WTC11 (cell line): ENCODE results near the gene PGP. TPM values are rescaled to one million over a fixed set of nuclear protein-coding genes. Genes with fewer than 3 reads are reported as not detected.

Experiments used
- ATAC-seq: fragments of 200-7000 bp; cut with Tn5 transposase; 2 replicates; pipeline ENCODE4 v1.10.0; 2021; ENCODE audit warnings: mild to moderate bottlenecking, moderate library complexity
- CTCF ChIA-PET: fragments of 300-600 bp; sonication (Branson Sonifier 250); formaldehyde crosslinking; loops from one replicate; lab custom pipeline; 2021; ENCODE audit warnings: antibody characterized with exemption; lab: Charles Lee
- POLR2A ChIA-PET: fragments of 350-600 bp; sonication (Branson Sonifier 250); formaldehyde crosslinking; loops from one replicate; lab custom pipeline; 2021; ENCODE audit warnings: antibody characterized with exemption; lab: Charles Lee
- DNase-seq: peaks from one replicate; pipeline ENCODE4 v3.0.0; 2021; ENCODE audit warnings: low spot score
- H3K27ac Mint-ChIP-seq: 2 replicates; pipeline ENCODE4 v1.8.0; 2021; ENCODE audit warnings: mixed read lengths
- H3K27me3 Mint-ChIP-seq: 2 replicates; pipeline ENCODE4 v1.8.0; 2021; ENCODE audit warnings: low read depth, mild to moderate bottlenecking, moderate library complexity, mixed read lengths
- H3K36me3 Mint-ChIP-seq: 2 replicates; pipeline ENCODE4 v1.8.0; 2021; ENCODE audit warnings: mixed read lengths
- H3K4me1 Mint-ChIP-seq: 2 replicates; pipeline ENCODE4 v1.8.0; 2022; ENCODE audit warnings: mixed read lengths
- H3K4me3 Mint-ChIP-seq: 2 replicates; pipeline ENCODE4 v1.8.0; 2021; ENCODE audit warnings: mild to moderate bottlenecking, moderate library complexity, mixed read lengths
- H3K9me3 Mint-ChIP-seq: 2 replicates; pipeline ENCODE4 v1.8.0; 2021; ENCODE audit warnings: mixed read lengths
- CREB1 ChIP-seq: sonication (generic); formaldehyde crosslinking; IDR thresholded peaks from 2 replicates; pipeline ENCODE4 v1.8.0; 2023; ENCODE audit warnings: mild to moderate bottlenecking, missing genetic modification reagents
- ESRRA ChIP-seq: sonication (generic); formaldehyde crosslinking; IDR thresholded peaks from 2 replicates; pipeline ENCODE4 v1.8.1; 2022; ENCODE audit warnings: mild to moderate bottlenecking, missing genetic modification reagents, borderline replicate concordance
- FOXP1 ChIP-seq: sonication (generic); formaldehyde crosslinking; IDR thresholded peaks from 2 replicates; pipeline ENCODE4 v1.8.0; 2022; ENCODE audit warnings: missing genetic modification reagents, mild to moderate bottlenecking, moderate library complexity, borderline replicate concordance
- GABPB1 ChIP-seq: sonication (generic); formaldehyde crosslinking; IDR thresholded peaks from 2 replicates; pipeline ENCODE4 v1.8.1; 2023; ENCODE audit warnings: mild to moderate bottlenecking, missing genetic modification reagents
- HMGA2 ChIP-seq: fragments of 250-450 bp; sonication (Bioruptor Pico); IDR thresholded peaks from 2 replicates; pipeline ENCODE4 v1.4.0; 2021; ENCODE audit warnings: mild to moderate bottlenecking, moderate library complexity
- JAZF1 ChIP-seq: fragments of 250-450 bp; sonication (Bioruptor Pico); IDR thresholded peaks from 2 replicates; pipeline ENCODE4 v1.9.0; 2021; ENCODE audit warnings: moderate library complexity, mild to moderate bottlenecking, inconsistent platforms
- OVOL2 ChIP-seq: fragments of 250-450 bp; sonication (Bioruptor Pico); IDR thresholded peaks from 2 replicates; pipeline ENCODE4 v1.9.0; 2021; ENCODE audit warnings: mild to moderate bottlenecking, borderline replicate concordance
- SOX15 ChIP-seq: fragments of 250-450 bp; sonication (Bioruptor Pico); IDR thresholded peaks from 2 replicates; pipeline ENCODE4 v1.9.0; 2021; ENCODE audit warnings: mild to moderate bottlenecking
- TCF7 ChIP-seq: sonication (generic); formaldehyde crosslinking; IDR thresholded peaks from 2 replicates; pipeline ENCODE4 v1.8.0; 2022; ENCODE audit warnings: mild to moderate bottlenecking, low read depth, missing genetic modification reagents, moderate library complexity
- TEAD1 ChIP-seq: sonication (generic); formaldehyde crosslinking; IDR thresholded peaks from 2 replicates; pipeline ENCODE4 v1.8.0; 2022; ENCODE audit warnings: mild to moderate bottlenecking, missing genetic modification reagents
- ZNF219 ChIP-seq: sonication (generic); formaldehyde crosslinking; IDR thresholded peaks from 2 replicates; pipeline ENCODE4 v1.8.0; 2023; ENCODE audit warnings: missing genetic modification reagents, mild to moderate bottlenecking, borderline replicate concordance
- ZNF317 ChIP-seq: sonication (generic); formaldehyde crosslinking; IDR thresholded peaks from 2 replicates; pipeline ENCODE4 v1.8.1; 2023; ENCODE audit warnings: low read depth, mild to moderate bottlenecking, moderate library complexity, missing genetic modification reagents, borderline replicate concordance
- total RNA-seq: library from RNA; stranded (reverse); gene quantifications from 3 replicates; pipeline ENCODE4 v1.2.3, GENCODE V29; 2021
- TF ChIP-seq, protein P1 (sequence below): sonication (generic); formaldehyde crosslinking; IDR thresholded peaks from 2 replicates; pipeline ENCODE4 v1.8.1; 2022; ENCODE audit warnings: low read depth, missing genetic modification reagents, borderline replicate concordance
- TF ChIP-seq, protein P2 (sequence below): fragments of 250-450 bp; sonication (Bioruptor Pico); IDR thresholded peaks from 2 replicates; pipeline ENCODE4 v1.8.0; 2021; ENCODE audit warnings: mild to moderate bottlenecking
- TF ChIP-seq, protein P3 (sequence below): sonication (generic); formaldehyde crosslinking; IDR thresholded peaks from 2 replicates; pipeline ENCODE4 v1.8.0; 2023; ENCODE audit warnings: mild to moderate bottlenecking, missing genetic modification reagents
- TF ChIP-seq, protein P4 (sequence below): sonication (generic); formaldehyde crosslinking; IDR thresholded peaks from 2 replicates; pipeline ENCODE4 v1.8.0; 2022; ENCODE audit warnings: mild to moderate bottlenecking, missing genetic modification reagents
- TF ChIP-seq, protein P5 (sequence below): sonication (generic); formaldehyde crosslinking; IDR thresholded peaks from 2 replicates; pipeline ENCODE4 v1.8.1; 2023; ENCODE audit warnings: mild to moderate bottlenecking, missing genetic modification reagents, borderline replicate concordance

Gene PGP
- total RNA-seq, 1 experiment from 2014 or later: 39.5 TPM

DNA sequence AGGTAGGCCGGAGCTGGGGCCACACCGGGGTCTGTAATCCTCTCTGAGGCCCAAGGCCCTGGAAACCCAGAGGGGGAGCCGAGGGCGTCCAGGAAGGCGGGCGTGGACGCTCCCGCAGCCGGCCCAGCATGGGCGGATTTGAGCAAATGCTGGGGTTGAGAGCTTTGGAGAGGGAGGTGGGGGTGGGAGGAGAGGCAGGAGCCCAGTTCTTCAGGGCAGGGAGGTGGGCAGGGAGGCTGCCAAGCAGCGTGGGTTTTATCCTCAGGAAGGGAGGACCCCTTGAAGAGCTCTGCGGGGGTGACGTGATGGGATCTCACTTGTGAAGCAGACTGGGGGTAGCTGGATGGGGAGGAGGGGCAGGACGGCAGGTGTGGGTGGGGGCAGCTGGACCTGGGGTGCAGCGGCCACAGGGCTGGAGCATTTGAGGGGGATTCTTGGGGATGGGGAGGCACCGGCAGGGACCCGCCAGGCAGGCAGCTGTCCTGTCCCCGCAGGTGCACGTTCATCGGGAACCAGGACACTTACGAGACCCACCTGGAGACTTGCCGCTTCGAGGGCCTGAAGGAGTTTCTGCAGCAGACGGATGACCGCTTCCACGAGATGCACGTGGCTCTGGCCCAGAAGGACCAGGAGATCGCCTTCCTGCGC lies 41.8 kb downstream of the PGP start (continued):
- TF ChIP-seq, protein P1, sequence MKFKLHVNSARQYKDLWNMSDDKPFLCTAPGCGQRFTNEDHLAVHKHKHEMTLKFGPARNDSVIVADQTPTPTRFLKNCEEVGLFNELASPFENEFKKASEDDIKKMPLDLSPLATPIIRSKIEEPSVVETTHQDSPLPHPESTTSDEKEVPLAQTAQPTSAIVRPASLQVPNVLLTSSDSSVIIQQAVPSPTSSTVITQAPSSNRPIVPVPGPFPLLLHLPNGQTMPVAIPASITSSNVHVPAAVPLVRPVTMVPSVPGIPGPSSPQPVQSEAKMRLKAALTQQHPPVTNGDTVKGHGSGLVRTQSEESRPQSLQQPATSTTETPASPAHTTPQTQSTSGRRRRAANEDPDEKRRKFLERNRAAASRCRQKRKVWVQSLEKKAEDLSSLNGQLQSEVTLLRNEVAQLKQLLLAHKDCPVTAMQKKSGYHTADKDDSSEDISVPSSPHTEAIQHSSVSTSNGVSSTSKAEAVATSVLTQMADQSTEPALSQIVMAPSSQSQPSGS: no peak
- TF ChIP-seq JAZF1 (CRISPR knock-in tag): no peak
- TF ChIP-seq TCF7: no peak
- TF ChIP-seq ZNF317 (CRISPR knock-in tag): no peak
- no peak for TF ChIP-seq CREB1 (CRISPR knock-in tag)
- no peak for TF ChIP-seq TEAD1 (CRISPR knock-in tag)
- no peak for TF ChIP-seq OVOL2 (CRISPR knock-in tag)

DNA sequence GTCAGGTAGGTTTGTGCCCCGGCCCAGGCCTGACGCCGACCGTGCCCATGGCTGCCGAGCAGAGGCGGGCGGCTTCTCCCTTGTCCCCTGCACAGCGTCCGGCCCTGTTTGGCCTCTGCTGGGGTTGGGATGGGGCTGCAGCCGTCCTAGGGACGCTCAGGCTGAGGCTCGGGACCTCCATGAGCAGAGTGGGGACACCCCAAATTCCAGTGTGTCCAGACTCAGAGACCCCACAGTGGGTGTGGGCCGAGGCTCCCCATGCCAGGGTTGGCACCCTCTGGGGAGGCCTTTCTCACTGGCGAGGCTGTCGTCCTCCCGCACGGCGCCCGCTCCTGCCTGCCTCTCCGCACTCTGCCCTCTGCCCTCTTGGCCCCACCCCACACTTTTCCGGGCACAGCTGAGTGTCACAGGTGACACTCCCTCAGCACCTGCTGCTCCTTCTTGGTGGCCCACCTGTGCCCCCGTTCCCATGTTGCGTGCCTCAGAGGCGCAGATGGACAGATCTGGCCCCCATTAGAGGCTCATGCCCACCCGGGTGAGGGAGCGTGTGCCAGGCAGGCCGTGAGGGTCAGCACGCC lies 43.0 kb downstream of the PGP start:
- H3K36me3 Mint-ChIP-seq: peaks cover 24% of the 10 kb centered on the region
- ATAC-seq (no peak), DNase-seq (no peak)
- H3K27me3 Mint-ChIP-seq: no peaks in the 10 kb centered on the region
- CTCF ChIA-PET: no interaction called here
- H3K9me3 Mint-ChIP-seq: no peaks in the 10 kb centered on the region
- no peak overlapping the region for H3K27ac Mint-ChIP-seq
- H3K4me3 Mint-ChIP-seq: no peak overlapping the region
- TF ChIP-seq FOXP1 (CRISPR knock-in tag): 0 out of 2 replicates have a peak, but pooled peaks have one; percentile 8
- TF ChIP-seq, protein P2, sequence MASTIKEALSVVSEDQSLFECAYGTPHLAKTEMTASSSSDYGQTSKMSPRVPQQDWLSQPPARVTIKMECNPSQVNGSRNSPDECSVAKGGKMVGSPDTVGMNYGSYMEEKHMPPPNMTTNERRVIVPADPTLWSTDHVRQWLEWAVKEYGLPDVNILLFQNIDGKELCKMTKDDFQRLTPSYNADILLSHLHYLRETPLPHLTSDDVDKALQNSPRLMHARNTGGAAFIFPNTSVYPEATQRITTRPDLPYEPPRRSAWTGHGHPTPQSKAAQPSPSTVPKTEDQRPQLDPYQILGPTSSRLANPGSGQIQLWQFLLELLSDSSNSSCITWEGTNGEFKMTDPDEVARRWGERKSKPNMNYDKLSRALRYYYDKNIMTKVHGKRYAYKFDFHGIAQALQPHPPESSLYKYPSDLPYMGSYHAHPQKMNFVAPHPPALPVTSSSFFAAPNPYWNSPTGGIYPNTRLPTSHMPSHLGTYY (CRISPR knock-in tag): no peak
- no peak for TF ChIP-seq ZNF317 (CRISPR knock-in tag)
- no peak for TF ChIP-seq SOX15
- TF ChIP-seq, protein P3, sequence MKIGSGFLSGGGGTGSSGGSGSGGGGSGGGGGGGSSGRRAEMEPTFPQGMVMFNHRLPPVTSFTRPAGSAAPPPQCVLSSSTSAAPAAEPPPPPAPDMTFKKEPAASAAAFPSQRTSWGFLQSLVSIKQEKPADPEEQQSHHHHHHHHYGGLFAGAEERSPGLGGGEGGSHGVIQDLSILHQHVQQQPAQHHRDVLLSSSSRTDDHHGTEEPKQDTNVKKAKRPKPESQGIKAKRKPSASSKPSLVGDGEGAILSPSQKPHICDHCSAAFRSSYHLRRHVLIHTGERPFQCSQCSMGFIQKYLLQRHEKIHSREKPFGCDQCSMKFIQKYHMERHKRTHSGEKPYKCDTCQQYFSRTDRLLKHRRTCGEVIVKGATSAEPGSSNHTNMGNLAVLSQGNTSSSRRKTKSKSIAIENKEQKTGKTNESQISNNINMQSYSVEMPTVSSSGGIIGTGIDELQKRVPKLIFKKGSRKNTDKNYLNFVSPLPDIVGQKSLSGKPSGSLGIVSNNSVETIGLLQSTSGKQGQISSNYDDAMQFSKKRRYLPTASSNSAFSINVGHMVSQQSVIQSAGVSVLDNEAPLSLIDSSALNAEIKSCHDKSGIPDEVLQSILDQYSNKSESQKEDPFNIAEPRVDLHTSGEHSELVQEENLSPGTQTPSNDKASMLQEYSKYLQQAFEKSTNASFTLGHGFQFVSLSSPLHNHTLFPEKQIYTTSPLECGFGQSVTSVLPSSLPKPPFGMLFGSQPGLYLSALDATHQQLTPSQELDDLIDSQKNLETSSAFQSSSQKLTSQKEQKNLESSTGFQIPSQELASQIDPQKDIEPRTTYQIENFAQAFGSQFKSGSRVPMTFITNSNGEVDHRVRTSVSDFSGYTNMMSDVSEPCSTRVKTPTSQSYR (CRISPR knock-in tag): no peak
- TF ChIP-seq, all 79 proteins: peak for 1
- no peaks in the 10 kb centered on the region for H3K4me1 Mint-ChIP-seq
- POLR2A ChIA-PET: no interaction called here

DNA sequence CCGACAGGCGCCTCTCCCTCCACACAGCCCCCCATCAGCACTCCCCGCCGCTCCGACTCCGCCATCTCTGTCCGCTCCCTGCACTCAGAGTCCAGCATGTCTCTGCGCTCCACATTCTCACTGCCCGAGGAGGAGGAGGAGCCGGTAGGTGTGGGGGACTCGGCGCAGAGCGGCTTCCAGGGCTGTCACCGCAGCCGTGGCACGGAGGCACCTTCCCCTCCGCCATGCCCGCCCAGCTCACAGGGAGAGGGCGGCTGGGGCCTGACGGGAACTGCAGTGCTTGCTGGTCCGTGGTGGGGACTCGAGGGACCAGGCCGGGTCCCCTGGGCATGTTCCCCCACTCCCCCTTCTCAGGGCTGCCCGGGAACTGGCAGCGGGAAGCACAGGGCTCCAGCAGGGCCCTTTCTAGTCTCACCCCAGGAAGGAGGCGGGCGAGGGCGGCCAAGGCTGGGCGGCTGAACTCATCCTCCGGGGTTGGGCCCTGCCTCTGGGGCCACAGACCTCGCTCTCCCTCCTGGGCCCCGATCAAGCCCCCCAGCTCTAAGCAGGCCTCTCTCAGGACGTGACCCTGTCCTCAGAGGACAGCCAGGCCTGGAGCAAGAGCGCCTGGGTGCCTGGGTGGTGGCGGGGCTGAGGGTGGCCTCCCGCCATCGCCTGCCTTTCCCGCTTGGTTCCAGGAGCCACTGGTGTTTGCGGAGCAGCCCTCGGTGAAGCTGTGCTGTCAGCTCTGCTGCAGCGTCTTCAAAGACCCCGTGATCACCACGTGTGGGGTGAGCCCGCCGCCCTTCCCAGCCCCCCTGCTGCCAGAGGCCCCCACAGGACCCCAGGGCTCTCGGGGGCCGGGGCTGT lies 43.8 kb downstream of the PGP start:
- no peak overlapping the region for H3K4me3 Mint-ChIP-seq
- CTCF ChIA-PET: no interaction called here
- no peaks in the 10 kb centered on the region for H3K4me1 Mint-ChIP-seq
- no peak for DNase-seq
- H3K9me3 Mint-ChIP-seq: no peaks in the 10 kb centered on the region
- no peak overlapping the region for H3K27ac Mint-ChIP-seq
- no peak; the same call in 1 of the 2 replicates for ATAC-seq
- no peaks in the 10 kb centered on the region for H3K27me3 Mint-ChIP-seq
- POLR2A ChIA-PET: interaction anchor here (0.8 kb wide), 1 partner anchor 15 kb away, joined by 3 read pairs; the partner anchor contains the start of gene TRAF7
- peaks cover 25% of the 10 kb centered on the region for H3K36me3 Mint-ChIP-seq
- TF ChIP-seq GABPB1 (CRISPR knock-in tag) (no peak), HMGA2 (no peak), ZNF219 (CRISPR knock-in tag) (no peak), ESRRA (CRISPR knock-in tag) (no peak)
- TF ChIP-seq, protein P4, sequence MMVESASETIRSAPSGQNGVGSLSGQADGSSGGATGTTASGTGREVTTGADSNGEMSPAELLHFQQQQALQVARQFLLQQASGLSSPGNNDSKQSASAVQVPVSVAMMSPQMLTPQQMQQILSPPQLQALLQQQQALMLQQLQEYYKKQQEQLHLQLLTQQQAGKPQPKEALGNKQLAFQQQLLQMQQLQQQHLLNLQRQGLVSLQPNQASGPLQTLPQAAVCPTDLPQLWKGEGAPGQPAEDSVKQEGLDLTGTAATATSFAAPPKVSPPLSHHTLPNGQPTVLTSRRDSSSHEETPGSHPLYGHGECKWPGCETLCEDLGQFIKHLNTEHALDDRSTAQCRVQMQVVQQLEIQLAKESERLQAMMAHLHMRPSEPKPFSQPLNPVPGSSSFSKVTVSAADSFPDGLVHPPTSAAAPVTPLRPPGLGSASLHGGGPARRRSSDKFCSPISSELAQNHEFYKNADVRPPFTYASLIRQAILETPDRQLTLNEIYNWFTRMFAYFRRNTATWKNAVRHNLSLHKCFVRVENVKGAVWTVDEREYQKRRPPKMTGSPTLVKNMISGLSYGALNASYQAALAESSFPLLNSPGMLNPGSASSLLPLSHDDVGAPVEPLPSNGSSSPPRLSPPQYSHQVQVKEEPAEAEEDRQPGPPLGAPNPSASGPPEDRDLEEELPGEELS (CRISPR knock-in tag): no peak
- TF ChIP-seq, protein P5, sequence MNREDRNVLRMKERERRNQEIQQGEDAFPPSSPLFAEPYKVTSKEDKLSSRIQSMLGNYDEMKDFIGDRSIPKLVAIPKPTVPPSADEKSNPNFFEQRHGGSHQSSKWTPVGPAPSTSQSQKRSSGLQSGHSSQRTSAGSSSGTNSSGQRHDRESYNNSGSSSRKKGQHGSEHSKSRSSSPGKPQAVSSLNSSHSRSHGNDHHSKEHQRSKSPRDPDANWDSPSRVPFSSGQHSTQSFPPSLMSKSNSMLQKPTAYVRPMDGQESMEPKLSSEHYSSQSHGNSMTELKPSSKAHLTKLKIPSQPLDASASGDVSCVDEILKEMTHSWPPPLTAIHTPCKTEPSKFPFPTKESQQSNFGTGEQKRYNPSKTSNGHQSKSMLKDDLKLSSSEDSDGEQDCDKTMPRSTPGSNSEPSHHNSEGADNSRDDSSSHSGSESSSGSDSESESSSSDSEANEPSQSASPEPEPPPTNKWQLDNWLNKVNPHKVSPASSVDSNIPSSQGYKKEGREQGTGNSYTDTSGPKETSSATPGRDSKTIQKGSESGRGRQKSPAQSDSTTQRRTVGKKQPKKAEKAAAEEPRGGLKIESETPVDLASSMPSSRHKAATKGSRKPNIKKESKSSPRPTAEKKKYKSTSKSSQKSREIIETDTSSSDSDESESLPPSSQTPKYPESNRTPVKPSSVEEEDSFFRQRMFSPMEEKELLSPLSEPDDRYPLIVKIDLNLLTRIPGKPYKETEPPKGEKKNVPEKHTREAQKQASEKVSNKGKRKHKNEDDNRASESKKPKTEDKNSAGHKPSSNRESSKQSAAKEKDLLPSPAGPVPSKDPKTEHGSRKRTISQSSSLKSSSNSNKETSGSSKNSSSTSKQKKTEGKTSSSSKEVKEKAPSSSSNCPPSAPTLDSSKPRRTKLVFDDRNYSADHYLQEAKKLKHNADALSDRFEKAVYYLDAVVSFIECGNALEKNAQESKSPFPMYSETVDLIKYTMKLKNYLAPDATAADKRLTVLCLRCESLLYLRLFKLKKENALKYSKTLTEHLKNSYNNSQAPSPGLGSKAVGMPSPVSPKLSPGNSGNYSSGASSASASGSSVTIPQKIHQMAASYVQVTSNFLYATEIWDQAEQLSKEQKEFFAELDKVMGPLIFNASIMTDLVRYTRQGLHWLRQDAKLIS (CRISPR knock-in tag): no peak
